HepG2 (cell line): ENCODE measurements around the gene PLCB1. TPM values are rescaled to one million over a fixed set of nuclear protein-coding genes. Genes with fewer than 3 reads are reported as not detected.

ENCODE experiments used
- GABPB1 ChIP-seq: IDR thresholded peaks from 2 replicates; pipeline ENCODE4 v1.6.1; 2016; ENCODE audit warnings: mild to moderate bottlenecking, missing genetic modification reagents, moderate library complexity, missing compliant biosample characterization
- KLF9 ChIP-seq: IDR thresholded peaks from 2 replicates; pipeline ENCODE4 v1.6.1; 2016; ENCODE audit warnings: low read depth
- MAFK ChIP-seq, 2 experiments: IDR thresholded peaks in 1 of 2; conservative IDR thresholded peaks in 1 of 2; 2 replicates each; pipeline ENCODE4 v1.6.1; 2011; ENCODE audit warnings: improper control_type of control experiment in 2 of 2, low read length in 2 of 2
- MIER2 ChIP-seq: IDR thresholded peaks from 2 replicates; pipeline ENCODE4 v1.6.1; 2016; ENCODE audit warnings: missing biosample characterization, missing genetic modification reagents
- NR2F1 ChIP-seq, 2 experiments: fragments of 450-650 bp in 1 of 2; formaldehyde crosslinking in 1 of 2; IDR thresholded peaks; 2 replicates each; pipeline versions ENCODE4 v1.5.0 to v1.6.1; 2016 to 2020; ENCODE audit warnings: mild to moderate bottlenecking in 1 of 2, missing compliant biosample characterization in 1 of 2, missing genetic modification reagents in 1 of 2, moderate library complexity in 1 of 2
- PHF20 ChIP-seq: sonication (generic); formaldehyde crosslinking; IDR thresholded peaks from 2 replicates; pipeline ENCODE4 v1.5.0; 2020; ENCODE audit warnings: mild to moderate bottlenecking, missing genetic modification reagents
- RARG ChIP-seq: sonication (generic); formaldehyde crosslinking; IDR thresholded peaks from 2 replicates; pipeline ENCODE4 v1.4.0; 2020; ENCODE audit warnings: low read depth, mild to moderate bottlenecking, missing genetic modification reagents
- RBM39 ChIP-seq: fragments of 200-400 bp; formaldehyde crosslinking; IDR thresholded peaks from one replicate; pipeline ENCODE4 v1.6.1; 2018; ENCODE audit warnings: antibody characterized with exemption, mild to moderate bottlenecking, low read depth, low read length; ENCODE audit not compliant: poor library complexity, severe bottlenecking
- TBX2 ChIP-seq: sonication (generic); formaldehyde crosslinking; IDR thresholded peaks from 2 replicates; pipeline ENCODE4 v1.5.0; 2020; ENCODE audit warnings: missing genetic modification reagents, mild to moderate bottlenecking, borderline replicate concordance
- TSC22D2 ChIP-seq: sonication (generic); formaldehyde crosslinking; IDR thresholded peaks from 2 replicates; pipeline ENCODE4 v1.5.1; 2020; ENCODE audit warnings: missing genetic modification reagents, mild to moderate bottlenecking, borderline replicate concordance
- ZFY ChIP-seq: sonication (generic); formaldehyde crosslinking; IDR thresholded peaks from 2 replicates; pipeline ENCODE4 v1.4.0; 2020; ENCODE audit warnings: missing genetic modification reagents
- ZNF232 ChIP-seq: sonication (generic); formaldehyde crosslinking; IDR thresholded peaks from 2 replicates; pipeline ENCODE4 v1.4.0; 2020; ENCODE audit warnings: missing genetic modification reagents, borderline replicate concordance
- ZNF567 ChIP-seq: sonication (generic); formaldehyde crosslinking; IDR thresholded peaks from 2 replicates; pipeline ENCODE4 v1.8.1; 2023; ENCODE audit warnings: mild to moderate bottlenecking, missing genetic modification reagents, borderline replicate concordance
- ZNF619 ChIP-seq: sonication (generic); formaldehyde crosslinking; IDR thresholded peaks from 2 replicates; pipeline ENCODE4 v1.4.0; 2020; ENCODE audit warnings: mild to moderate bottlenecking, missing genetic modification reagents
- polyA plus RNA-seq, 8 experiments: library from polyadenylated mRNA; depleted of rRNA in 3 of 8; stranded (reverse) in 7 of 8; unstranded in 1 of 8; fragments of >200 nt; fragmentation: Illumina TruSeq in 4 of 8; extraction: Trizol in 4 of 8; gene quantifications; 2 replicates each; pipeline versions ENCODE4 v1.2.1 to v1.2.3, GENCODE V29; 2011 to 2016; ENCODE audit warnings: low read depth in 4 of 8, missing spikeins in 1 of 8, mixed read lengths in 1 of 8; ENCODE audit not compliant: insufficient read depth in 1 of 8
- total RNA-seq, 5 experiments: library from RNA; depleted of rRNA; stranded (reverse); fragments of >200 nt; fragmentation: Illumina TruSeq; extraction: Trizol; gene quantifications; 2 replicates each; pipeline ENCODE4 v1.2.3, GENCODE V29; 2016; ENCODE audit warnings: low read depth in 1 of 5
- TF ChIP-seq, protein P1 (sequence below): sonication (generic); formaldehyde crosslinking; IDR thresholded peaks from 2 replicates; pipeline ENCODE4 v1.8.1; 2023; ENCODE audit warnings: missing genetic modification reagents, inconsistent platforms, borderline replicate concordance
- TF ChIP-seq, protein P2 (sequence below): sonication (generic); formaldehyde crosslinking; IDR thresholded peaks from 2 replicates; pipeline ENCODE4 v1.4.0; 2020; ENCODE audit warnings: missing genetic modification reagents, borderline replicate concordance
- TF ChIP-seq, protein P3 (sequence below): sonication (generic); formaldehyde crosslinking; IDR thresholded peaks from 2 replicates; pipeline ENCODE4 v1.5.0; 2020; ENCODE audit warnings: mild to moderate bottlenecking, missing genetic modification reagents
- TF ChIP-seq, protein P4 (sequence below): sonication (generic); formaldehyde crosslinking; IDR thresholded peaks from 2 replicates; pipeline ENCODE4 v1.4.0; 2020; ENCODE audit warnings: missing genetic modification reagents, borderline replicate concordance
- TF ChIP-seq, protein P5 (sequence below): IDR thresholded peaks from 2 replicates; pipeline ENCODE4 v1.6.1; 2016

Gene PLCB1
- total and polyA plus RNA-seq, 2 of the 13 experiments (the other 11 are each of a cell fraction or from before 2014, with no cell fraction given): 42.4 to 55.9 TPM

DNA sequence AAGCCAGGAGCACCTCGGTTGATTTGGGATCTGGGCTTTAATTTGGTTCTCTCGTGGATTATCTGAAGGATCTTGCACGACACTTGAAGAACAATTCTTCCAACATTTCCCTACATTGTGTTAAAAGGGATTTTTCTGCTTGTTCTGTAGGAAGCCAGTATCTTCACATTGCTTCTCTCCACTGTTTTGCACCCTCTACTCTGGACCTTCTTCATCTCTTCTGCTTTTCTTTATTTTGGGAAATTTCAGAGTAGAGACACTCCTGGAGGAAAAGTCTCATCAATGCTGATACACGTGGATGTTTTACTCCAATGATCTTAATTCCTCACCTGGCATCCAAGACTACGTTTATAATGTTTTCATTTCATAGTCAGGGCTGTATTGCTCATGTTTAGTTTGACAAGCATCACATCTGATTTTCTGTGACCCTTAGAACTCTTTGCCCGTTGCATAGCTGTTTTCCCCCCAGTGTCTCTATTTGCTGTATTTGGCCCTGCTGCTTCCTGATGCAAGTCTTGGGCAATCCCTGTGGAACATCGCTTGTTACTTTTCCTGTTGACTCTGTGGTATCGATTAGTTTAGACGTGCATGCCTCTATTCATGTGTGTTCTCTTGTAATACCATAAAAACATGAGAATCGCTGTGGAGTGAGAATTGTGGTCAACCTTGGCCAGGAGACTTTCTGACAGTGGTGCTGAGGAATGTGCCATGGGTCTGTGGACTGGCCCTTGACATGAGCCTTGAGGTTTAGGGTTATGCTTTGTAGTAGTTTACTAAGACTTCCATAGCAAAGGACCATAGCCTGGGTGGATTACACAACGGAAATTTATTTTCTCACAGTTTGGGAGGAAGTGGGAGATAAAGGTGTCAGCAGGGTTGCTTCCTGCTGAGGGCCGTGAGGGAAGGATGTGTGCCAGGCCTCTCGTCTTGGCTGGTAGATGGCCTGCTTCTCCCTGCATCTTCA, 12.5 kb downstream of the PLCB1 start (continued):
- TF ChIP-seq MAFK (conservative IDR thresholded peaks at IDR 0.05 in 1 of 2, IDR thresholded peaks at IDR 0.05 in 1 of 2; ENCODE audit: low read length in 2 of 2): peak in 1 of 2 experiments; percentile 45; a peak in 1 of 4 replicates
- no peak; the same call in 1 of the 2 replicates for TF ChIP-seq TSC22D2 (CRISPR knock-in tag)
- TF ChIP-seq TBX2 (CRISPR knock-in tag): peak; percentile 99
- peak; percentile 53; the same call in 1 of the 2 replicates for TF ChIP-seq PHF20 (CRISPR knock-in tag)
- TF ChIP-seq KLF9 (CRISPR knock-in tag): peak; percentile 93
- TF ChIP-seq, protein P1, sequence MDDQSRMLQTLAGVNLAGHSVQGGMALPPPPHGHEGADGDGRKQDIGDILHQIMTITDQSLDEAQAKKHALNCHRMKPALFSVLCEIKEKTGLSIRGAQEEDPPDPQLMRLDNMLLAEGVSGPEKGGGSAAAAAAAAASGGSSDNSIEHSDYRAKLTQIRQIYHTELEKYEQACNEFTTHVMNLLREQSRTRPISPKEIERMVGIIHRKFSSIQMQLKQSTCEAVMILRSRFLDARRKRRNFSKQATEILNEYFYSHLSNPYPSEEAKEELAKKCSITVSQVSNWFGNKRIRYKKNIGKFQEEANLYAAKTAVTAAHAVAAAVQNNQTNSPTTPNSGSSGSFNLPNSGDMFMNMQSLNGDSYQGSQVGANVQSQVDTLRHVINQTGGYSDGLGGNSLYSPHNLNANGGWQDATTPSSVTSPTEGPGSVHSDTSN (CRISPR knock-in tag): no peak
- TF ChIP-seq GABPB1 (CRISPR knock-in tag): peak; percentile 77; the same call in 1 of the 2 replicates
- 0 out of 2 replicates have a peak, but pooled peaks have one; percentile 31 for TF ChIP-seq ZFY (CRISPR knock-in tag)
- TF ChIP-seq, protein P2, sequence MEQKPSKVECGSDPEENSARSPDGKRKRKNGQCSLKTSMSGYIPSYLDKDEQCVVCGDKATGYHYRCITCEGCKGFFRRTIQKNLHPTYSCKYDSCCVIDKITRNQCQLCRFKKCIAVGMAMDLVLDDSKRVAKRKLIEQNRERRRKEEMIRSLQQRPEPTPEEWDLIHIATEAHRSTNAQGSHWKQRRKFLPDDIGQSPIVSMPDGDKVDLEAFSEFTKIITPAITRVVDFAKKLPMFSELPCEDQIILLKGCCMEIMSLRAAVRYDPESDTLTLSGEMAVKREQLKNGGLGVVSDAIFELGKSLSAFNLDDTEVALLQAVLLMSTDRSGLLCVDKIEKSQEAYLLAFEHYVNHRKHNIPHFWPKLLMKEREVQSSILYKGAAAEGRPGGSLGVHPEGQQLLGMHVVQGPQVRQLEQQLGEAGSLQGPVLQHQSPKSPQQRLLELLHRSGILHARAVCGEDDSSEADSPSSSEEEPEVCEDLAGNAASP (CRISPR knock-in tag): peak; percentile 91
- TF ChIP-seq RBM39: no peak
- TF ChIP-seq MIER2 (CRISPR knock-in tag): peak; percentile 91
- peak; percentile 92; the same call in 1 of the 2 replicates for TF ChIP-seq ZNF232
- no peak for TF ChIP-seq RARG (CRISPR knock-in tag)
- peak; percentile 90 to 97 for TF ChIP-seq NR2F1 (CRISPR knock-in tag; IDR thresholded peaks at IDR 0.05)
- TF ChIP-seq ZNF619 (CRISPR knock-in tag): no peak
- TF ChIP-seq ZNF567 (CRISPR knock-in tag): peak; percentile 53; the same call in 1 of the 2 replicates
- TF ChIP-seq, protein P3, sequence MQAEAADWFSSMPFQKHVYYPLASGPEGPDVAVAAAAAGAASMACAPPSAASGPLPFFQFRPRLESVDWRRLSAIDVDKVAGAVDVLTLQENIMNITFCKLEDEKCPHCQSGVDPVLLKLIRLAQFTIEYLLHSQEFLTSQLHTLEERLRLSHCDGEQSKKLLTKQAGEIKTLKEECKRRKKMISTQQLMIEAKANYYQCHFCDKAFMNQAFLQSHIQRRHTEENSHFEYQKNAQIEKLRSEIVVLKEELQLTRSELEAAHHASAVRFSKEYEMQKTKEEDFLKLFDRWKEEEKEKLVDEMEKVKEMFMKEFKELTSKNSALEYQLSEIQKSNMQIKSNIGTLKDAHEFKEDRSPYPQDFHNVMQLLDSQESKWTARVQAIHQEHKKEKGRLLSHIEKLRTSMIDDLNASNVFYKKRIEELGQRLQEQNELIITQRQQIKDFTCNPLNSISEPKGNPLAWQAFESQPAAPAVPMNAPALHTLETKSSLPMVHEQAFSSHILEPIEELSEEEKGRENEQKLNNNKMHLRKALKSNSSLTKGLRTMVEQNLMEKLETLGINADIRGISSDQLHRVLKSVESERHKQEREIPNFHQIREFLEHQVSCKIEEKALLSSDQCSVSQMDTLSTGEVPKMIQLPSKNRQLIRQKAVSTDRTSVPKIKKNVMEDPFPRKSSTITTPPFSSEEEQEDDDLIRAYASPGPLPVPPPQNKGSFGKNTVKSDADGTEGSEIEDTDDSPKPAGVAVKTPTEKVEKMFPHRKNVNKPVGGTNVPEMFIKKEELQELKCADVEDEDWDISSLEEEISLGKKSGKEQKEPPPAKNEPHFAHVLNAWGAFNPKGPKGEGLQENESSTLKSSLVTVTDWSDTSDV (CRISPR knock-in tag): no peak
- TF ChIP-seq, protein P4, sequence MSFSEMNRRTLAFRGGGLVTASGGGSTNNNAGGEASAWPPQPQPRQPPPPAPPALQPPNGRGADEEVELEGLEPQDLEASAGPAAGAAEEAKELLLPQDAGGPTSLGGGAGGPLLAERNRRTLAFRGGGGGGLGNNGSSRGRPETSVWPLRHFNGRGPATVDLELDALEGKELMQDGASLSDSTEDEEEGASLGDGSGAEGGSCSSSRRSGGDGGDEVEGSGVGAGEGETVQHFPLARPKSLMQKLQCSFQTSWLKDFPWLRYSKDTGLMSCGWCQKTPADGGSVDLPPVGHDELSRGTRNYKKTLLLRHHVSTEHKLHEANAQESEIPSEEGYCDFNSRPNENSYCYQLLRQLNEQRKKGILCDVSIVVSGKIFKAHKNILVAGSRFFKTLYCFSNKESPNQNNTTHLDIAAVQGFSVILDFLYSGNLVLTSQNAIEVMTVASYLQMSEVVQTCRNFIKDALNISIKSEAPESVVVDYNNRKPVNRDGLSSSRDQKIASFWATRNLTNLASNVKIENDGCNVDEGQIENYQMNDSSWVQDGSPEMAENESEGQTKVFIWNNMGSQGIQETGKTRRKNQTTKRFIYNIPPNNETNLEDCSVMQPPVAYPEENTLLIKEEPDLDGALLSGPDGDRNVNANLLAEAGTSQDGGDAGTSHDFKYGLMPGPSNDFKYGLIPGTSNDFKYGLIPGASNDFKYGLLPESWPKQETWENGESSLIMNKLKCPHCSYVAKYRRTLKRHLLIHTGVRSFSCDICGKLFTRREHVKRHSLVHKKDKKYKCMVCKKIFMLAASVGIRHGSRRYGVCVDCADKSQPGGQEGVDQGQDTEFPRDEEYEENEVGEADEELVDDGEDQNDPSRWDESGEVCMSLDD (CRISPR knock-in tag): no peak
- TF ChIP-seq, protein P5, sequence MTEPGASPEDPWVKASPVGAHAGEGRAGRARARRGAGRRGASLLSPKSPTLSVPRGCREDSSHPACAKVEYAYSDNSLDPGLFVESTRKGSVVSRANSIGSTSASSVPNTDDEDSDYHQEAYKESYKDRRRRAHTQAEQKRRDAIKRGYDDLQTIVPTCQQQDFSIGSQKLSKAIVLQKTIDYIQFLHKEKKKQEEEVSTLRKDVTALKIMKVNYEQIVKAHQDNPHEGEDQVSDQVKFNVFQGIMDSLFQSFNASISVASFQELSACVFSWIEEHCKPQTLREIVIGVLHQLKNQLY: peak; percentile 97
